NCI-H69 (cell line): ENCODE results near the gene RNF215.

Experiments used
- DNase-seq: peaks from one replicate; lab custom pipeline; 2025; lab: John Stamatoyannopoulos, UW

Gene RNF215

DNA sequence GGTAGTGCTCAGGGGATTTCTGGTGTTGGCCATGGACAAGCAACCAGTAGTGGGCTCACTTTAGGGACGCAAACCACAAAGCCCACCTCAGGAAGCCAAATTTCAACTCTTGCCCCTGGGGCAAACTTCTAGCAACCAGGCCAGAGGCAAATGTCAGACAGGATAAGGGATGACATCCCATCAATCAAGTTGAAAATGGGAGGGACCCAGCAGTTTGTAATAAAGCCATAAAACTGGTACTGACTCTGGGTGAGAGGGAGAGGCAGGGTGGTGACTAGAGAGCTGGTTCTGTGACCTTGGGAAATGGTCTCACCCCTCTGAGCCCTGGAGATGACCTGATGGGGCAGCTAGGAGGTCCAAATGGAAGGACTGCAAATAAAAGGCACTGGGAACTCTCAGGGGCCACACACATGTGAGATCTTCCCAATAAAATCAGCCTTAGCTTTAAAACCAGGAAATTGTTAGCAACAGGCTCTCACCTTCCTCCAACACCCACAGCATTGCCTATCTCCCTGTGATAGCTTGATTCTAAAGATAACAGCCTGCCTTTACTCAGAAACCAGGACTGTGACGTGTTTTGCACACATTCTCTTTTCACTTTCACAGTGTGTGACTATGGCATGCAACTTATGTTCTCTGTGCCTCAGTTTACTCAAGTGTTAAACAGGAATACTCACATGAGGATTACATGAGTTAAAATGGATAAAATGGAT is 54.1 kb downstream of the RNF215 start:
- no peak for DNase-seq

- DNase-seq = no peak
Measured at GRCh38 chr22:30332551-30332950, 54.7 kb downstream of the RNF215 start.
